GM18511 (cell line): ENCODE results near the gene EIF2S1.
"Not testable (repeated sequence)": the region's sequence is repeated elsewhere in the genome, so short reads cannot be mapped to it uniquely, and the experiment has no call there.

ENCODE experiments used
- ATAC-seq: cut with Tn5 transposase; IDR thresholded peaks from one replicate; pipeline ENCODE4 v1.9.1; 2021; ENCODE audit warnings: mild to moderate bottlenecking, moderate library complexity; ENCODE audit not compliant: unreplicated experiment

The EIF2S1 gene

GRCh38 chr14:67410313-67410712 lies 50.2 kb downstream of the EIF2S1 start:
- no peak for ATAC-seq

GRCh38 chr14:67411370-67411769 lies 51.2 kb downstream of the EIF2S1 start:
- ATAC-seq, result no peak

GRCh38 chr14:67411820-67412421 lies 51.8 kb downstream of the EIF2S1 start, which contains the start of gene PLEK2:
Gene PLEK2, minus strand, starts transcription at chr14:67412165. Its CDS starts 106 bp downstream, at chr14:67412059.
- no peak for ATAC-seq

GRCh38 chr14:67413806-67414769 lies 54.0 kb downstream of the EIF2S1 start:
- ATAC-seq, result no peak

- not testable (repeated sequence) for ATAC-seq
These were observed 55.5 kb downstream of the EIF2S1 start for GRCh38 chr14:67415610-67416009.

GRCh38 chr14:67416085-67416484 lies 56.0 kb downstream of the EIF2S1 start:
- ATAC-seq, result no peak

- no peak for ATAC-seq
These were observed 56.7 kb downstream of the EIF2S1 start for GRCh38 chr14:67416810-67417209.

GRCh38 chr14:67417633-67418032 lies 57.5 kb downstream of the EIF2S1 start:
- ATAC-seq, result no peak

GRCh38 chr14:67418401-67419191 lies 58.5 kb downstream of the EIF2S1 start:
- ATAC-seq, result no peak

- no peak for ATAC-seq
These were observed 60.1 kb downstream of the EIF2S1 start for GRCh38 chr14:67420102-67420739.

GRCh38 chr14:67421356-67422224 lies 61.5 kb downstream of the EIF2S1 start:
- ATAC-seq, result no peak

GRCh38 chr14:67423424-67423823 lies 63.3 kb downstream of the EIF2S1 start:
- no peak for ATAC-seq

GRCh38 chr14:67424539-67424938 lies 64.4 kb downstream of the EIF2S1 start:
- ATAC-seq, result no peak

GRCh38 chr14:67425608-67426007 lies 65.5 kb downstream of the EIF2S1 start:
- no peak for ATAC-seq

GRCh38 chr14:67426161-67426560 lies 66.0 kb downstream of the EIF2S1 start:
- no peak for ATAC-seq

GRCh38 chr14:67426983-67427606 lies 67.0 kb downstream of the EIF2S1 start:
- peak; percentile 70 for ATAC-seq

GRCh38 chr14:67428501-67429031 lies 68.4 kb downstream of the EIF2S1 start:
- ATAC-seq, result no peak

- ATAC-seq, result no peak
These were observed 69.5 kb downstream of the EIF2S1 start for GRCh38 chr14:67429510-67430205.
